Inferior parietal cortex (tissue), 1 donor: ENCODE results near the gene SLC25A23.
"Not testable (repeated sequence)": the region's sequence is repeated elsewhere in the genome, so short reads cannot be mapped to it uniquely, and the experiment has no call there.

Experiments
- DNase-seq: peaks from one replicate; pipeline ENCODE4 v3.0.0-alpha.2; 2016; ENCODE audit errors: extremely low spot score

The SLC25A23 gene

DNA sequence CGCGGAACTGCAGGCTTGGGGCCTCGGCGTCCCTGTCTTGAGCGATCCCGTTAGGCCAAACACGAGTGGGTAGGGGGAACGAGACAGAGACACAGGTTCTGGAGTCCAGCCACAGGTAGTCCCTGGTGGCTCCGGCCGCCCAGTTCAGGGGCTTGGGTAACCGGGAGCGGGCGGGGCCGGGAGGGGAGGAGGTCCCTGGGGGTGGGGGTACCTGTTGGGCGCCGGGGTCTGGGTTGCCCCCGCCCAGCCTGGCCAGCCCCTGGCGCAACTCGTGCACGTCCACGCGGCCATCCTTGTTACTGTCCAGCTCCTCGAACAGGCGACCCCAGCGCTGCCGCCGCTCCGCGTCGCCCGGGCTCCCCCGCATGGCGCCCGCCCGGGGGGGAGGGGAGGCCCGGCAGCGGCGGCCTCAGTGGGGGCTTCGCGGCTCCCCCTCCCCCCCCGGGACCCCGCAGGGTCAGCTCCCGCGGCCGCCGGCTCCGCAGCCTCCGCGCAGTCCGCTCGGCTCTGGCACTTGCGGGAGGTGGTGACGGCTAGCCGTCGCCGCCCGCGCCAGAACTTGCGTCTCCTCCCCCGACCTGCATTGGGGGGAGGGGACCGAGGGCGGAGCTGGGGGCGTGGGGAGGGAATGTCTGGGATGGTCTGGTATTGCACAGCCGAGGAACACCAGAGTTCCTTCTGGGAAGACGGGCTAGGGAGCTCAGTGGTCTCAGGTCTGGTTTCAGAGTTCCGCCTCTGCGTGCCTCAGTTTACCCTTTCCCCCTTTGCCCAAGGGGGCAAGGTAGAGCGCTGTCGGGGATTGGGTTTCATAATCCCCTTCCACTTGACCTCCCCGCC lies at the start of gene SLC25A23:
Gene SLC25A23, minus strand, starts transcription at position 531 of the 837 bp plus-strand sequence. Its CDS starts 164 bp downstream, at position 367.
- peak; percentile 68 for DNase-seq

DNA sequence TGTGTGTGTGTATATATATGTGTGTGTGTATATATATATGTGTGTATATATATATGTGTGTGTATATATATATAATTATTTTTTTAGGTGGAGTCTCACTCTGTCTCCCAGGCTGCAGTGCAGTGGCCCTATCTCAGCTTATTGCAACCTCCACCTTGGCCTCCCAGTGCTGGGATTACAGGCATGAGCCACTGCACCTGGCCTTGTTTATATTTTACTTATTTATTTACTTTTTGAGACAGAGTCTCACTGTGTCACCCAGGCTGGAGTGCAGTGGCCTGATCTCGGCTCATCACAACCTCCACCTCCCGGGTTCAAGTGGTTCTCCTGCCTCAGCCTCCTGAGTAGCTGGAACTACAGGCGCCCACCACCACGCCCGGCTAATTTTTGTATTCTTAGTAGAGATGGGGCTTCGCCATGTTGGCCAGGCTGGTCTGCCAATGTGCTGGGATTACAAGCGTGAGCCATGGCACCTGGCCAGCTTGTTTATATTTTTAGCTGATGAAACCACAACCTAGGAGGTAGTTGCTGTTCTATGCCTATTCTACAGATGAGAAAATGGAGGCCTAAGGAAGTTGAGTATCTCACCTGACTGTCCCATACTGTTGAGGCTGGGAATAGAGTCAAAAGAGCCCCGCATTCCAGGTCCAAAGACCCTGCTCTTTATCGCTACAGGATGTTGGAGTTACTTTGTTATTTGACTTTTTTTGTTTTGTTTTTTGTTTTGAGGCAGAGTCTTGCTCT lies 48.6 kb upstream of the SLC25A23 start:
- DNase-seq, result not testable (repeated sequence)

DNA sequence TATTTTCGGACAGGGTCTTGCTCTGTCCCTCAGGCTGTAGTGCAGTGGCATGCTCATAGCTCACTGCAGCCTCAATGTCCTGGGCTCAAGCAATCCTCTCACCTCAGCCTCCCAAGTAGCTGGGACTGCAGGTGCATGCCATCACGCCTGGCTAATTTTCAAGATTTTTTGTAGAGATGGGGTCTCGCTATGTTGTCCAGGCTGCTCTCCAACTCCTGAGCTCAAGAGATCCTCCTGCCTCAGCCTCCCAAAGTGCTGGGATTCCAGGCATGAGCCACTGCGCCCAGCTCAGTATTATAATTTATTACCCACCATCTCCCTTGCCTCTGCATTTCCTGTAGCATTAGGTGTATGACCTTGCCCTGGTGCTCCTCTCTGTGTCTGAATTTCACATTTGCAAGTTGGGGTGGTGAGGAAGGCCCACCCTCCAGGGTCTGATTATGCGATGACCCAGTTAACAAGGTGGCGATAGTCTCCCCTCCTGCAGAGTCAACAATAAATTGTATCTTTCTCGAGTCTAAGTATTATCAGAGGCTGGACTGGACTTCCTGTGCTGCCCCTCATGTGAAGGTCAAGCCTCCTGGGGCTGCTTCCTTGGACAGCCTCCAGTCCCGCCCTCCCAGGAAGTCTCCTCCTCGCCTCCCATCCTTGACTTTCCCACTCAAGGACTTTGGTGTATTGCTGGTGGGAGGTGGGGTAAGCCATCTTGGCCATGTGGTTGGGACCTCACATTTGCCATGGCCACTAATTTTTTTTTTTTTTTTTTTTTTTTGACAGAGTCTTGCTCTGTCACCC lies 44.0 kb upstream of the SLC25A23 start:
- DNase-seq, result no peak

GRCh38 chr19:6501740-6502648 lies 42.4 kb upstream of the SLC25A23 start, which contains the start of gene TUBB4A:
Gene TUBB4A (minus strand): TSS chr19:6502309. CDS start chr19:6502212, 97 bp downstream.
- peak; percentile 73 for DNase-seq

GRCh38 chr19:6500837-6501739 lies 41.5 kb upstream of the SLC25A23 start:
- no peak for DNase-seq

DNA sequence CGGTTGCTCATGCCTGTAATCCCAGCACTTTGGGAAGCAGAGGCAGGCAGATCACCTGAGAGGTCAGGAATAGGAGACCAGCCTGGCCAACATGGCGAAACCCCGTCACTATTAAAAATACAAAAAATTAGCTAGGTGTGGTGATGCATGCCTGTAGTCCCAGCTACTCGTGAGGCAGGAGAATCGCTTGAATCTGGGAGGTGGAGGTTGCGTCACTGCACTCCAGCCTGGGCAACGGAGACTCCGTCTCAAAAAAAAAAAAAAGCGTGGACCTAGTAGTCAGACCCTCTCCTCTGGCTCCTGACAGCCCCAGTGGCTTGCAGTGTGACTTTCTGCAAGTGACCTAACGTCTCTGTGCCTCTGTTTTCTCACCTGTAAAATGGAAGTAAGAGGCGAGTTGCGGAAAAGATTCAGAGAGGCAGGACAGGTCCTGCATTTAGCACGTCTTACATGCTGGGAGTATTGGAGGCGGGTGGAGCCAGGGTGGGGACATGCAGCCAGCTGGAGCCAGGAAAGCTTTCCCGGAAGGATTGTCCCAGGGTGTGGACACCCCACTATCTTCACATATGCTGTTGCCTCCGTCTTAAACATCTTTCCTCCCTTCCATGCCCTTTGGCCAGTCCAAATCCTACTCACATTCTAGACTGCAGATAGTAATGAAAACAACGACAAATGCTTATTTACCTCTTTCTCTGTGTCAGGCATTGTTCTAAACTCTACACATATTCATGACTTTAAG lies 39.6 kb upstream of the SLC25A23 start:
- DNase-seq, result no peak

- no peak for DNase-seq
These were observed 38.9 kb upstream of the SLC25A23 start for GRCh38 chr19:6498294-6499036.

DNA sequence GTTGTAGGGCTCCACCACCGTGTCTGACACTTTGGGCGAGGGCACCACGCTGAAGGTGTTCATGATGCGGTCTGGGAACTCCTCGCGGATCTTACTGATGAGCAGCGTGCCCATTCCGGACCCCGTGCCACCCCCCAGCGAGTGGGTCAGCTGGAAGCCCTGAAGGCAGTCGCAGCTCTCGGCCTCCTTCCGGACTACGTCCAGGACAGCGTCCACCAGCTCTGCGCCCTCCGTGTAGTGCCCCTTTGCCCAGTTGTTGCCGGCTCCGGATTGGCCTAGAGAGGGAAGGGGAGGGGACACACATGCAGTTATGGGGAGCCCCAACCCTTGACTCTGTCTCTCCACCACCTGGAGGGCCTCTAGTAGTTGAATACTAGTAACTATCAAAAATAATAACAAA lies 36.4 kb upstream of the SLC25A23 start:
- DNase-seq, result no peak

- DNase-seq, result no peak
These were observed 34.9 kb upstream of the SLC25A23 start for GRCh38 chr19:6494438-6495036.

GRCh38 chr19:6491802-6492592 lies 32.4 kb upstream of the SLC25A23 start:
- peak; percentile 38 for DNase-seq

GRCh38 chr19:6490134-6490533 lies 30.5 kb upstream of the SLC25A23 start:
- DNase-seq, result no peak

DNA sequence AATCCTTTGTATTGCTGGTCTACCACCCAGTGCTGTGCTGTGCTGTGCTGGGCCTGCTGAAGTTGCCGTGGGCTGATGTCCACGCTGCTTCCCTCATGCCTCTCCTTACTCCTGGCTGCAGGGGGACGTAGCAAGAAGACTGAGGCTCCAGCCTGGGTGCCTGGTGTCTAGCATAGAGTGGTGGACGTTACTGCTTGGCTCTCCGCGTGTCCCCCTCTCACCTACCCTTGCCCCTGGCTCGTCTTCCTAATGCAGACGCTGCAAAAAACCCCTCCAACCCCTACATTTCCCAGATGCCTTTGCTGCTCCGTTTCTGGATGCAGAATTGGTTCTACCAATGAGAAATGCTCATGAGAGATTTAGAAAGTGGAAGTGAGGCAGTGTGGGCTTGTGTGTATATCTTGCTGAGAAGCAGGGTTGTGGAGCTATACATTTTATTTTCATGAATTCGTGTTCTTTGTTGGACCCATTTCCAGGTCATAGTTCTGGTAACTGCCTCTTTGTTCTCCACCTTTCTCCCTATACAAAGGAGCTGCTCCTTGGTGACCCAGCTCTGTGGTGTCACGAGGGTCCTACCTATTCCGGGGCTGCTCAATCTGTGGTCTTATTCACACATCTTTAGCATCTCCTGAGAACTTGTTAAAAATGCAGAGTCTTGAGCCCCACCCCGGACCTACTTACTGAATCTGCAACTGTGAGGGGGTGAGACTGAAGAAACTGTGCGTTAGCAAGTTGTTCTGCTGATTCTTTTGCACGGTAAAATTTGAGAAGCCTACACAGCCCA lies 29.9 kb upstream of the SLC25A23 start:
- peak; percentile 32 for DNase-seq

GRCh38 chr19:6484831-6485230 lies 25.2 kb upstream of the SLC25A23 start:
- DNase-seq, result no peak

GRCh38 chr19:6484230-6484629 lies 24.6 kb upstream of the SLC25A23 start:
- DNase-seq, result no peak

GRCh38 chr19:6483235-6483634 lies 23.6 kb upstream of the SLC25A23 start:
- DNase-seq, result no peak

DNA sequence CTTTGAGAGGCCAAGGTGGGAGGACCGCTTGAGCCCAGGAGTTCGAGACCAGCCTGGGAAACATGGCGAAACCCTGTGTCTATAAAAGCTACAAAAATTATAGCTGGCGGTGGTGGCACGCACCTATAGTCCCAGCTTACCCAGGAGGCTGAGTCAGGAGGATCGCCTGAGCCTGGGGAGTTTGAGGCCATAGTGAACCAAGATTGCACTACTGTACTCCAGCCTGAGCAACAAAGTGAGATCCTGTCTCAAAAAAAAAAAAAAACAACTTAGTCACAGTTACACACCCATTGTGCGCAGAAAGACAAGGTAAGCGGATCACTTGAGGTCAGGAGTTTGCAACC lies 22.7 kb upstream of the SLC25A23 start:
- no peak for DNase-seq
